ENCODE results near the gene MAN2A1.

DNA sequence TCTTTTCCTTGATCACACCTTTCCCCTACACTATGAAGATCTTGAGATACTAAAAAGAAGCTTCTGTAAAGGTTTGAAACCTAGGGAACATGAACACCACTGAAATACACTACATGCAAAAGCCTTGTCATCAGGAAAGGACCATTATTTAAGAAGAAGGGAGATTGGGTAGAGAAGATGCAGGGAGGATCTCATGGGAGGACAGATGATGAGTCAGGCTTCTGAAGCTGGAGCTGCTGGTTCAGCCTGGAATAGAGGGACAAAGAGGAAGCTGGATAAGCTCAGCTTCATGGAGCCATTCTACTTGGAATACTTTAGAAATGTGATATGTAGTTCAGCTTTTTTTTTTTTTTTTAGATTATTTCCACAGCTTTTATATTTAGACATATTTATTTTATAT, 169.8 kb downstream of the MAN2A1 start:
- TF ChIP-seq POLR2AphosphoS5 (IDR thresholded peaks at IDR 0.05; ENCODE audit: low read depth, low read length) (no peak), TAF1 (IDR thresholded peaks at IDR 0.05; ENCODE audit: borderline replicate concordance, insufficient read depth, low read length) (no peak), SIN3A (IDR thresholded peaks at IDR 0.05; ENCODE audit: borderline replicate concordance, insufficient read depth, low read length) (no peak)
- TF ChIP-seq, protein P1, sequence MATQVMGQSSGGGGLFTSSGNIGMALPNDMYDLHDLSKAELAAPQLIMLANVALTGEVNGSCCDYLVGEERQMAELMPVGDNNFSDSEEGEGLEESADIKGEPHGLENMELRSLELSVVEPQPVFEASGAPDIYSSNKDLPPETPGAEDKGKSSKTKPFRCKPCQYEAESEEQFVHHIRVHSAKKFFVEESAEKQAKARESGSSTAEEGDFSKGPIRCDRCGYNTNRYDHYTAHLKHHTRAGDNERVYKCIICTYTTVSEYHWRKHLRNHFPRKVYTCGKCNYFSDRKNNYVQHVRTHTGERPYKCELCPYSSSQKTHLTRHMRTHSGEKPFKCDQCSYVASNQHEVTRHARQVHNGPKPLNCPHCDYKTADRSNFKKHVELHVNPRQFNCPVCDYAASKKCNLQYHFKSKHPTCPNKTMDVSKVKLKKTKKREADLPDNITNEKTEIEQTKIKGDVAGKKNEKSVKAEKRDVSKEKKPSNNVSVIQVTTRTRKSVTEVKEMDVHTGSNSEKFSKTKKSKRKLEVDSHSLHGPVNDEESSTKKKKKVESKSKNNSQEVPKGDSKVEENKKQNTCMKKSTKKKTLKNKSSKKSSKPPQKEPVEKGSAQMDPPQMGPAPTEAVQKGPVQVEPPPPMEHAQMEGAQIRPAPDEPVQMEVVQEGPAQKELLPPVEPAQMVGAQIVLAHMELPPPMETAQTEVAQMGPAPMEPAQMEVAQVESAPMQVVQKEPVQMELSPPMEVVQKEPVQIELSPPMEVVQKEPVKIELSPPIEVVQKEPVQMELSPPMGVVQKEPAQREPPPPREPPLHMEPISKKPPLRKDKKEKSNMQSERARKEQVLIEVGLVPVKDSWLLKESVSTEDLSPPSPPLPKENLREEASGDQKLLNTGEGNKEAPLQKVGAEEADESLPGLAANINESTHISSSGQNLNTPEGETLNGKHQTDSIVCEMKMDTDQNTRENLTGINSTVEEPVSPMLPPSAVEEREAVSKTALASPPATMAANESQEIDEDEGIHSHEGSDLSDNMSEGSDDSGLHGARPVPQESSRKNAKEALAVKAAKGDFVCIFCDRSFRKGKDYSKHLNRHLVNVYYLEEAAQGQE (IDR thresholded peaks at IDR 0.05; ENCODE audit: insufficient read depth in 1 of 2, low read depth in 2 of 2, low read length in 2 of 2) = no peak

All from PFSK-1 (cell line).